GM06990 (cell line): Measurements from ENCODE around the gene INS.

Experiments used
- DNase-seq: peaks from one replicate; pipeline ENCODE4 v3.0.0-alpha.2; 2011; ENCODE audit not compliant: insufficient read length; ENCODE audit errors: extremely low read depth
- H3K27me3 ChIP-seq: replicated peaks from 2 replicates; pipeline ENCODE4 v1.6.0; 2011; ENCODE audit warnings: low read length; ENCODE audit not compliant: control insufficient read depth, insufficient read depth
- H3K36me3 ChIP-seq: 2 replicates; pipeline ENCODE4 v1.5.1; 2011; ENCODE audit warnings: low read length; ENCODE audit not compliant: control insufficient read depth, insufficient read depth
- H3K4me3 ChIP-seq: replicated peaks from 2 replicates; pipeline ENCODE4 v1.5.1; 2011; ENCODE audit warnings: low read depth, mild to moderate bottlenecking, control low read depth, low read length
- CTCF ChIP-seq: IDR thresholded peaks from 2 replicates; pipeline ENCODE4 v1.5.1; 2011; ENCODE audit warnings: low read length, control low read depth, mild to moderate bottlenecking, inconsistent platforms; ENCODE audit not compliant: insufficient read depth, poor library complexity, severe bottlenecking

Gene INS

DNA sequence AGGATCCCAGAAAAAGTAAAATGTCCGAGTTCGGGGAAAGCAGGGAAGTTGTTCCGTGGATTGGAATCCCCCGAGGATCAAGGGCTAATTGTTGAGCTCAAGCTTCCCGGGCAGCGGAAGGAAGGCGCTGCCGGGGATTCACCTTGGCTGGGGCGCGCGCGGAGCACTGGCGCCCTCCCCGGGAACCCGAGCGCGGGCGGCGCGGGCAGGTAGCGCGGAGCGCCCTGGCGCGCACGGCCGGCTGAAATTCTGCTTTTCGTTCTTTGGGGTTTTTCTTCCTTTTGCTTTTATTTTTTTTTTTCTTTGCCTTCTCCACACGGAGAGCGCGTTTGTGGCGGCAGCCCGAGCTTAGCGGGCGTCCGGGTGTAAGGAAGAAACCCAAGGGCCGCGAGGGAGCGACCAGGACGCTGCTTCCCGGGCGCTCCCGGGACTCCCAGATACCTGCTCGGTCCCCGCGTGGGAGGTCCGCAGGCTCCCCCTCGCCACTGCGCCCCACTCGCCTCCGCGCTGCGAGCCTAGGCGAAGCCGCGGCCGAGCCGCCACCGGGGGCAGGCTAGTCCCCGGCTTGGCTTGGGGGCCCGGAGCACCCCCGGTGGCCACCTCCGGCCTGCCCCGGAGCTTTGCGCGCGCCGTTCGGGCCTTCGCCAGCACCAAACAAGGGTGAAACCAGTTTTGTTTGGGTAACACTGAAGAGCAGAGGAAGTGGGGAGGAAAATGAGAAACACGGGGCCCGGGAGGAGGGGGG, 17.0 kb downstream of the INS start:
- H3K27me3 ChIP-seq = no peaks in the 10 kb centered on the region; the same call in 1 of the 2 replicates
- no peak for DNase-seq
- no peak for TF ChIP-seq CTCF
- H3K36me3 ChIP-seq = no peaks in the 10 kb centered on the region
- H3K4me3 ChIP-seq = no peak overlapping the region

GRCh38 chr11:2143477-2143798, 17.6 kb downstream of the INS start:
- TF ChIP-seq CTCF = no peak
- DNase-seq = no peak
- Histone ChIP-seq H3K36me3 (no peaks in the 10 kb centered on the region), H3K27me3 (no peaks in the 10 kb centered on the region; the same call in 1 of the 2 replicates), H3K4me3 (no peak overlapping the region)

- no peak for TF ChIP-seq CTCF
- DNase-seq = no peak
- H3K27me3 ChIP-seq = no peaks in the 10 kb centered on the region; the same call in 1 of the 2 replicates
Observed at GRCh38 chr11:2142762-2143202, 18.2 kb downstream of the INS start.

DNA sequence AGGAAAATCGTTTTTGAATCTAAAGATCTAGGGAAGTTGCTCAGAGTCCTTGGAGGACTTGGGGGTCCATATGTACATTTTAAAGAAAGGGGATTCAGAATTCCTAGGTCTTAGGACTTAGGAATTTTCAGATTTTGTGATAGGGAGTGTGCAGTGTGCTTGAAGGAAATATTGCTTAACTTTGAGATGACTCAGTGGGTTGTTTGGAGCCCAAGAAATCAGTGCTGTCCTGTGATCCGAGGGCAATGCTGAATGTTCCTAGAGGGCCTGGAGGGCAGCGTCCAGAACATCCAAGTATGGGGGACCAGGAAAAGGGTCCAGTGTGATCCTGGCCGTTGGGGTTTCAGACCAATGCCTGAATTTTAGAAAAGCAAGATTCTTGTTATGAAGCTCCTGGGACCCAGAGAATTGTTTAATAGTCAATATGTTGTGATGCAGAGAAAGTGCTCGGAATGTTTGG, 18.7 kb downstream of the INS start:
- H3K36me3 ChIP-seq = no peaks in the 10 kb centered on the region
- H3K4me3 ChIP-seq = no peak overlapping the region
- TF ChIP-seq CTCF = no peak
- no peaks in the 10 kb centered on the region; the same call in 1 of the 2 replicates for H3K27me3 ChIP-seq
- DNase-seq = no peak

More at GRCh38 chr11:2142762-2143202, 18.2 kb downstream of the INS start:
- Histone ChIP-seq H3K36me3 (no peaks in the 10 kb centered on the region), H3K4me3 (no peak overlapping the region)

DNA sequence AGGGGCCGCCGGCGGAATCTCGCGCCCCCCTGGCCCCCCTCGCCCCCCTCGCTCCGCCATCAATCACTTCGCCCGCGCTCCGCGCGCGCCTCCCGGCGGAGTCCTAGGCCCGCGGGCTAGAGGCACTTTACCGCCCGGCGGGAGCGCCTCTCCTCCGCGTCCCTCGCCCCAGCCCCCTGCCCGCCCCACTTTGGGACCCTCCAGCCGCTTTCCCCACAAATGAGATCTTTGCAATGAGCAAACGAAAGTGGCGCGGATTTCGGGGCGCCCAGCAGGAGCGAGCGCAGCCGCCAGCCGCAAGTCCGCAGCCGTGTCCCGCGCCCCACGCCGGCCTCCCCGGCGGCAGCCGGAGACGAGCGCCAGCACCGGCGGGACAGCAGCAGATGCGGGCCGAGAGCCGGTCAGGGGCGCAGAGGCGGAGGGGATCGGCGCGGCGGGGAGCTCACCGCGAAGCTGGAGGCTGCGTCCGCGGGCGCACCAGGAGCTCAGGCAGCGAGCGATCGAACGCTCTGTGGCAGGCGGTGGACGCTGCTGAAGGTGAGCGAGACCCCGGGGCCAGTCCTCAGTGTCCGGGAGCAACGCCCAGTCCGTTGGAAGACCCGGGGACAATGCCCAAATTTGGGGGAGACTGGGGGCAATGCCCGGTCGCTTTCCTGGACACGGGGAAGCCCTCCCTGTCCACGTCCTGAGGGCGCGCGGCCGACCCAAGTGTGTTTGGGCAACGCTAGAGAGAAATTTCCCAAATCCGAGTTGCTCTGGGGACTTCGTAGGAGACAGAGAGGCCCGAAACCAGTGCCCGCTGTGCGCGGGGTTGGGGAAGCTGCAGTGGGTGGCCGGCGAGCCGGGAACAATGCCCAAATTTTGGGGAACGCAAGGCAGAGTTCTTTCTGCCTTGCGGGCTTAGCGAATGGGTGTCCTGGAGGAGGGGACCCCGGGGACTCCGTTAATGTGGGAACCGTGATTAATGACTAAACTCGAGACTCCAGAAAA, 20.3 kb downstream of the INS start:
- Histone ChIP-seq H3K4me3 (no peak overlapping the region), H3K27me3 (no peaks in the 10 kb centered on the region; the same call in 1 of the 2 replicates), H3K36me3 (no peaks in the 10 kb centered on the region)
- TF ChIP-seq CTCF = no peak
- DNase-seq = no peak
